Urinary bladder (tissue), 4 donors: ENCODE results near the gene TRIM29. TPM values are rescaled to one million over a fixed set of nuclear protein-coding genes. Genes with fewer than 3 reads are reported as not detected.
"Not testable (repeated sequence)": the region's sequence is repeated elsewhere in the genome, so short reads cannot be mapped to it uniquely, and the experiment has no call there.

Source experiments
- DNase-seq: peaks from one replicate; pipeline ENCODE4 v3.0.0-alpha.2; 2015; ENCODE audit errors: extremely low spot score
- H3K27ac ChIP-seq: one replicate; pipeline ENCODE4 v1.5.1; 2013; ENCODE audit warnings: low read depth, mild to moderate bottlenecking, moderate library complexity
- H3K36me3 ChIP-seq: one replicate; pipeline ENCODE4 v1.6.1; 2013; ENCODE audit warnings: mild to moderate bottlenecking, moderate library complexity; ENCODE audit not compliant: insufficient read depth
- H3K4me1 ChIP-seq: one replicate; pipeline ENCODE4 v1.6.1; 2013; ENCODE audit warnings: mild to moderate bottlenecking, moderate library complexity; ENCODE audit not compliant: insufficient read depth
- H3K4me3 ChIP-seq: one replicate; pipeline ENCODE4 v1.5.1; 2013; ENCODE audit warnings: low read depth, low read length
- WGBS: extraction: QIAGEN DNeasy Blood & Tissue Kit; methylation state at CpG from one replicate; pipeline ENCODE4 v1.1.7; 2013; 5-methylcytosine and 5-hydroxymethylcytosine counted together
- polyA plus RNA-seq: library from polyadenylated mRNA; stranded (reverse); fragments of 200-250 nt; gene quantifications from one replicate; pipeline ENCODE4 v1.2.3, GENCODE V29; 2013
- total RNA-seq: library from RNA; depleted of rRNA; stranded (reverse); fragments of >200 nt; gene quantifications from one replicate; pipeline ENCODE4 v1.2.3, GENCODE V29; 2014
- donor health status: healthy with polysubstance abuse.
- donor health status: healthy.

The TRIM29 gene
- total and polyA plus RNA-seq, 2 donors: 32.3 to 37.5 TPM

DNA sequence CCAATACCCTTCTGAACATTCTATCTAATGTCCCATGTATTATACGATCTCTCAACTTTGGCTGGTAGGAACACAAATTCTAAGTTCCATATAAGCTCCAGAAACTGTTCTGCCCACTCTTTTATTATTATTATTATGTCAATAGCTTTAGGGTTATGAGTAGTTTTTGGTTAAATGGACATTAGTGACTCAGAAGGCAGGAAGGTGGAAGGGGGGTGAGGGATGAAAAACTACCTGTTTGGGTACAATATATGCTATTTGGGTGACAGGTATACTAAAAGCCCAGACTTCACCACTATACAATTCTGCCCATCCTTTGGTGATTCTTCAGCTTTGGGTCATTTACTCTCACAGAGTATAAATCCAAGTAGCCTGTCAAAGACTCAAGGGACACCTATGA, 22.5 kb upstream of the TRIM29 start:
- Histone ChIP-seq H3K27ac (no peak overlapping the region), H3K36me3 (no peaks in the 10 kb centered on the region), H3K4me1 (no peaks in the 10 kb centered on the region), H3K4me3 (no peak overlapping the region)
- DNase-seq: no peak
- WGBS: 86% methylated on average over 1 of the region's 1 CpG

DNA sequence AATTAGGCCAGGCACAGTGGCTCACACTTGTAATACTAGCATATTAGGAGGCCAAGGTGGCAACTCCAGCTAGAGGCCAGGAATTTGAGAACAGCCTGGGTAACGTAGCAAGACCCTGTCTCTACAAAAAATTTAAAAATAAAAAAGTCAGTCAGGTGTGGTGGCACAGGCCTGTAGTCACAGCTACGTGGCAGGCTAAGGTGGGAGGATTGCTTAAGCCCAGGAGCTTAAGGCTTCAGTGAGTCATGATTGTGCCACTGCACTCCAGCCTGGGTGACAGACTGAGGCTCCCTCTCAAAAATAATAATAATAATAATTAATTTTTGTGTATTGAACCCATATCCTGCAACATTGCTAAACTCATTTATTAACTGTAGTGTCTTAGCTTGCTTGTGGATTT, 15.3 kb upstream of the TRIM29 start:
- Histone ChIP-seq H3K36me3 (no peaks in the 10 kb centered on the region), H3K27ac (no peak overlapping the region), H3K4me3 (no peak overlapping the region), H3K4me1 (no peaks in the 10 kb centered on the region)
- WGBS: 78% methylated on average over 2 of the region's 2 CpGs
- no peak for DNase-seq

DNA sequence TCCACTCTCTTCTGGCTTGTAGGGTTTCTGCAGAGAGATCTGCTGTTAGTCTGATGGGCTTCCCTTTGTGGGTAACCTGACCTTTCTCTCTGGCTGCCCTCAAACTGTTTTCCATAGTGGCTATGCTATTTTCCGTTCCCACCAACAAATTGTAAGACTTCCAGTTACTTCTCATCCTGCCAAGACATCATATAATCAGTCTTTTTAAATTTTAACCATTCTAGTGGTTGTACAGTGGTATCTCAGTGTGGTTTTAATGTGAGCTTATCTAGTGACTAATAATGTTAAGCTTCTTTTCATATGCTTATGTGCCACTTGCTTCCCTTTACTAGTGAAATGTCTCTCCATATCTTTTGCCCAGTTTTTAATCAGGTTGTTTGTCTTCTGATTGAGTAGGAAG, 13.6 kb upstream of the TRIM29 start:
- Histone ChIP-seq H3K27ac (no peak overlapping the region), H3K4me1 (no peaks in the 10 kb centered on the region), H3K36me3 (no peaks in the 10 kb centered on the region), H3K4me3 (no peak overlapping the region)
- WGBS: 69% methylated on average over 1 of the region's 1 CpG
- no peak for DNase-seq

DNA sequence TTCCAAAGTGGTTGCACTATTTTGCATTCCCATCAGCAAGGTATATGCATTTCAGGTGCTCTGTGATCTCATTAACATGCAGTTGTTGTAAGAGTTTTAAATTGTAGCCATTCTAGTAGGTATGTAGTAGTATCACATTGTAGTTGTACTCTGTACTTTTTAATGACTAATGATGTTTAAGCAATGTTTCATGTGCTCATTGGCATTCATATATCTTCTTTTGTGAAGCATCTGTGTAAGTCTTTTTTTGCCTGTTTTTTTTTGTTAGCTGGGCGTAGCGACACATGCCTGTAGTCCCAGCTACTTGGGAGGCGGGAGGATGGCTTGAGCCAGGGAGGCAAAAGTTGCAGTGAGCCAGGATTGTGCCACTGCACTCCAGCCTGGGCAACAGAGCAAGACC, 11.3 kb upstream of the TRIM29 start:
- no peak overlapping the region for H3K4me3 ChIP-seq
- no peak for DNase-seq
- H3K4me1 ChIP-seq: no peaks in the 10 kb centered on the region
- H3K27ac ChIP-seq: no peak overlapping the region
- WGBS: 96% methylated on average over 3 of the region's 3 CpGs
- H3K36me3 ChIP-seq: no peaks in the 10 kb centered on the region

- DNase-seq: no peak
- Histone ChIP-seq H3K36me3 (no peaks in the 10 kb centered on the region), H3K4me3 (no peak overlapping the region), H3K27ac (no peak overlapping the region), H3K4me1 (no peaks in the 10 kb centered on the region)
- 45% methylated on average over 5 of the region's 5 CpGs for WGBS
These were observed 10.0 kb upstream of the TRIM29 start for GRCh38 chr11:120147950-120148270.

DNA sequence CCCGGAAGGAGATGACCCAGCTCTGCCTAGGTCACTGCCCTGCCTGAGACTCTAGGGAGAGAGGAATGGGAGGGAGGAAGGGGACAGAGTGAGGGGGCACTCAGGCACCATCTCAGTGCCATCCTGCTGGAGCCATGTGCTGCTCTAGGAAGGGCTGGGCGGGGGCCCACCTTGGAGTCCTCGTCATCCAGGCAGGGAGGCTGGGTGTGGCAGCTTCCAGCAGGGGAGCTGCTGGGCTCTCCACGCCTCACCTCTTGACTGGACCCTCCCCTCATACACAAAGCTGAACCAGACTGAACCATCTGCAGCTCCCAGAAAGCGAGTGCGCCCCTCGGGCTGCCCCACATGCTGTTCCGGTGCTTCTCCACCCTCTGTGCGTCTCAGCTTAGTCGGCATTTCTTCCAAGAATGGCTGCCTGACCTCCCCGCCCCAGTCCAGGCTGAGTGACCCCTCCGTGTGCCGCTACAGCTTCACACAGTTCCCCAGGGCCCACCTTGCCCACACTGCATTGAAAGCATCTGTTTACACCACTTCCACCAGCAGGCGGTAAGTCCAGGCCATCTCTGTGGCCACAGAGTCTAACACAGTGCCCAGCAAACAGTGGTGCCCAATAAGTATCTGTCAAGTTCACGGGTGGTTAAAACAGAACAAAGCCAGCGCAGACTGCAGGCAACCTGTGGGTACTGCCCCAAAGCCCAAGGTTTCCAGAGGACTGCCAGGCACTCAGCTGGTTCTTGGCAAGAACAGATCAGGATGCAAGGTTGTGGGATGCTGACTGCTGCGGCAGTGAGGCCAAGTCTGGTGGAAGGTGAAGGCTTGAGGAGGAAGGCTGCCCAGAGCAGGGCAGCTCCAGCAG, 9.4 kb upstream of the TRIM29 start:
- Histone ChIP-seq H3K27ac (no peak overlapping the region), H3K4me1 (no peaks in the 10 kb centered on the region), H3K36me3 (no peaks in the 10 kb centered on the region), H3K4me3 (no peak overlapping the region)
- no peak for DNase-seq
- 74% methylated on average over 17 of the region's 17 CpGs for WGBS

GRCh38 chr11:120146413-120147093, 8.6 kb upstream of the TRIM29 start:
- H3K4me1 ChIP-seq: no peaks in the 10 kb centered on the region
- no peaks in the 10 kb centered on the region for H3K36me3 ChIP-seq
- H3K27ac ChIP-seq: no peak overlapping the region
- no peak overlapping the region for H3K4me3 ChIP-seq
- no peak for DNase-seq
- 77% methylated on average over 14 of the region's 14 CpGs for WGBS

DNA sequence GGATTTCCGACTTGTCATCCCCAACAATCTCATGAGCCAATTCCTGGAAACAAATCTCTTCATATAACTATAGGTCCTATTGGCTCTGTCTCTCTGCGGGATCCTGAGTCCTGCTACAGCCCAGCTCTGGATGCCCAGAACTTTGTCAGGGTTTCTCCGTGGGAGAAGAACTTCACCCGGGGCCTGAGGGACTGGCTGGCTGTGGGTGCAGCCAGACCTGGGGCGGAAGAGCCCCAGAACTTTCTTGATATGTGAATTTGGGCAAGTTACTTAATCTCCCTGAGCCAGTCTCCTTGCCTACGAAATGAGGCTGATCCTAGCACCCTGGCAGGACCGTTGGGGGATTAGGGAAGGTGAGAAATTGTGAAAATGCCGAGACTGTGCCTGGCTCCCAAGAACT, 6.6 kb upstream of the TRIM29 start:
- H3K36me3 ChIP-seq: no peaks in the 10 kb centered on the region
- no peak overlapping the region for H3K27ac ChIP-seq
- DNase-seq: no peak
- 56% methylated on average over 8 of the region's 8 CpGs for WGBS
- H3K4me3 ChIP-seq: no peak overlapping the region
- no peaks in the 10 kb centered on the region for H3K4me1 ChIP-seq

- H3K4me1 ChIP-seq, H3K4me3 ChIP-seq, H3K27ac ChIP-seq, H3K36me3 ChIP-seq, DNase-seq: not testable (repeated sequence)
- 86% methylated on average over 11 of the region's 11 CpGs for WGBS
These were observed 5.6 kb upstream of the TRIM29 start for GRCh38 chr11:120143472-120143871.

DNA sequence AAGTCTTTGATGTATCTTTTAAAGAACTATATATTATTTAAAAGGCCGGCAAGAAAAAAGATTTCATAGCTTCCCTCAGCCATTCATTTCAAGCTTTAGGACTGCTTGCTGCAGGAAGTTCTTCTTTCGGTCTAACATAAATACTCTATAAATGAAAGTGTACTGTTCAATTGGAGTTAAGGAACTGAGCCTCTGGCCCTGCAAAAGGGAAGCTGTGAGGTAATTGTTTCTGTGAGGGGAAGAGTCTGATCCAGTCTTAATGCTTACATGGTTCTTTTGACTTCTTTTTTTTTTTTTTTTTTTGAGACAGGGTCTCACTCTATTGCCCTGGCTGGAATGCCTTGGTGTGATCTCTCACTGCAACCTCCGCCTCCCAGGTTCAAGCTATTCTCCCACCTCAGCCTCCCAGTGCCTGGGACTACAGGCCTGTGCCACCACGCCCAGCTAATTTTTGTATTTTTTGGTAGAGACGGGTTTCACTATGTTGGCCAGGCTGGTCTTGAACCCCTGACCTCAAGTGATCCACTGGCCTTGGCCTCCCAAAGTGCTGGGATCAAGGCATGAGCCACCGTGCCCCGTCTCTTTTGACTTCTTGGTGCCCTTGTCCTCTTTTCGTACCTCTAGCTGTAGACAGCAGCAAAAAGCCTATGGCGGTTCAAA, 4.7 kb upstream of the TRIM29 start:
- Histone ChIP-seq H3K36me3 (no peaks in the 10 kb centered on the region), H3K4me3 (no peak overlapping the region), H3K4me1 (no peaks in the 10 kb centered on the region), H3K27ac (no peak overlapping the region)
- WGBS: 93% methylated on average over 9 of the region's 9 CpGs
- DNase-seq: no peak

GRCh38 chr11:120141768-120142423, 4.0 kb upstream of the TRIM29 start:
- no peak for DNase-seq
- no peaks in the 10 kb centered on the region for H3K36me3 ChIP-seq
- H3K4me1 ChIP-seq: no peaks in the 10 kb centered on the region
- no peak overlapping the region for H3K27ac ChIP-seq
- 61% methylated on average over 5 of the region's 5 CpGs for WGBS
- H3K4me3 ChIP-seq: no peak overlapping the region

DNA sequence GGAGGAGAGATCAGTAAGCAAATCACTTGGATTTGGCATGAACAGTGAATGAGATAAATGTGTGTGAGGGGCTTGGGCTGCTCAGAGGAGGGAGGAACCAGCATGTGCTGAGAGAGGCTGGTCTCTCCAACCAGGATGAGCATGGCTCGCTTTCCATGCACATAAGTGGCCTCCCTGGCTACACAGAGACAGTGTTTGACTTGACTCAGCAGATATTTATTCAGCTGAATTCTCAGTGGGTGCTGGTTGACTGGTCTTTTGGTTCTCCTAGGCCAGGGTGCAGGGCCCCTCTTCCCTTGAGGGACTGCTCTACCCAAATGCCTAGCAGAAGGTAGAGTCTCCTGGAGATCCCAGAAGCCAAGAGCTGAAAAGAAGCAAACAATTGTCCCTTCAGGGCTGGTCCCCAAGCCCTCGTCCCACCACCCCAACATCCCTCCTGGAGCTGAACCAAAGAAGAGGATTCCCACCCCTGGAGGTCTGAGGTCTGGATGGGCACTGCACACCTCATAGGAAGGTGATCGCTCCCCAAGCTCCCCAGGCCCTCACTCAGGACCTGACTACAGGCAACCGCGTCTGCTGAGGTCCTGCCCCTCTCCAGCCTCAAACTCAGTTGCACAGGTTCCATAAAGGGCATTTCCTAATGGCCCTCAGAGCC, 3.3 kb upstream of the TRIM29 start:
- 71% methylated on average over 5 of the region's 5 CpGs for WGBS
- DNase-seq: no peak
- Histone ChIP-seq H3K4me1 (no peaks in the 10 kb centered on the region), H3K36me3 (no peaks in the 10 kb centered on the region), H3K27ac (no peak overlapping the region), H3K4me3 (no peak overlapping the region)

- 83% methylated on average over 8 of the region's 8 CpGs for WGBS
- Histone ChIP-seq H3K27ac (no peak overlapping the region), H3K36me3 (no peaks in the 10 kb centered on the region), H3K4me1 (no peaks in the 10 kb centered on the region), H3K4me3 (no peak overlapping the region)
- DNase-seq: no peak
These were observed 1.6 kb upstream of the TRIM29 start for GRCh38 chr11:120139316-120140069.
